Activated CD8-positive, alpha-beta memory T cell treated with anti-CD3 and anti-CD28 coated beads, Interleukin-2, amount 50 U/mL, for 1 hour (primary cell): ENCODE data around the gene CLMP.
"Not testable (repeated sequence)": the region's sequence is repeated elsewhere in the genome, so short reads cannot be mapped to it uniquely, and the experiment has no call there.

Source experiments
- DNase-seq: peaks from one replicate; pipeline ENCODE4 v3.0.0-alpha.2; 2020; ENCODE audit errors: extremely low read depth

Gene CLMP

GRCh38 chr11:123083623-123084029 lies 111.4 kb downstream of the CLMP start:
- DNase-seq: no peak

- no peak for DNase-seq
These were observed 112.1 kb downstream of the CLMP start for GRCh38 chr11:123082977-123083376.

GRCh38 chr11:123080015-123080414 lies 115.0 kb downstream of the CLMP start:
- no peak for DNase-seq

- no peak for DNase-seq
These were observed 118.6 kb downstream of the CLMP start for GRCh38 chr11:123076484-123076883.

GRCh38 chr11:123073343-123074057 lies 121.5 kb downstream of the CLMP start:
- no peak for DNase-seq

GRCh38 chr11:123072762-123073161 lies 122.3 kb downstream of the CLMP start:
- no peak for DNase-seq

GRCh38 chr11:123072332-123072761 lies 122.7 kb downstream of the CLMP start:
- no peak for DNase-seq

GRCh38 chr11:123069908-123070821 lies 124.9 kb downstream of the CLMP start:
- no peak for DNase-seq

- no peak for DNase-seq
These were observed 129.4 kb downstream of the CLMP start for GRCh38 chr11:123065621-123066020.

GRCh38 chr11:123063826-123064657 lies 131.0 kb downstream of the CLMP start:
- no peak for DNase-seq

- DNase-seq: no peak
These were observed 131.9 kb downstream of the CLMP start for GRCh38 chr11:123062892-123063825.

GRCh38 chr11:123062158-123062891 lies 132.7 kb downstream of the CLMP start:
- DNase-seq: peak; percentile 99

GRCh38 chr11:123061403-123062157 lies 133.5 kb downstream of the CLMP start, which contains the start of gene HSPA8:
HSPA8 (minus strand) TSS chr11:123062136; CDS start chr11:123061324, 812 bp downstream.
- DNase-seq: no peak

- no peak for DNase-seq
These were observed 134.6 kb downstream of the CLMP start for GRCh38 chr11:123060277-123061000.

- not testable (repeated sequence) for DNase-seq
These were observed 135.8 kb downstream of the CLMP start for GRCh38 chr11:123059041-123059920.

GRCh38 chr11:123057661-123058305 lies 137.3 kb downstream of the CLMP start:
- no peak for DNase-seq
